Loucy (cell line): ENCODE results near the gene ACCS.
A peak's percentile ranks its signal among the peaks of the same experiment; 100 is the strongest.

Source experiments
- CTCF ChIP-seq: fragments of 200-600 bp; sonication (generic); conservative IDR thresholded peaks from 2 replicates; pipeline ENCODE4 v1.5.1; 2014; ENCODE audit warnings: mild to moderate bottlenecking, antibody characterized with exemption, low read length
- EZH2phosphoT487 ChIP-seq: fragments of 200-600 bp; IDR thresholded peaks from 2 replicates; pipeline ENCODE4 v1.6.1; 2018; ENCODE audit warnings: antibody characterized with exemption, mild to moderate bottlenecking, moderate library complexity, borderline replicate concordance

DNA sequence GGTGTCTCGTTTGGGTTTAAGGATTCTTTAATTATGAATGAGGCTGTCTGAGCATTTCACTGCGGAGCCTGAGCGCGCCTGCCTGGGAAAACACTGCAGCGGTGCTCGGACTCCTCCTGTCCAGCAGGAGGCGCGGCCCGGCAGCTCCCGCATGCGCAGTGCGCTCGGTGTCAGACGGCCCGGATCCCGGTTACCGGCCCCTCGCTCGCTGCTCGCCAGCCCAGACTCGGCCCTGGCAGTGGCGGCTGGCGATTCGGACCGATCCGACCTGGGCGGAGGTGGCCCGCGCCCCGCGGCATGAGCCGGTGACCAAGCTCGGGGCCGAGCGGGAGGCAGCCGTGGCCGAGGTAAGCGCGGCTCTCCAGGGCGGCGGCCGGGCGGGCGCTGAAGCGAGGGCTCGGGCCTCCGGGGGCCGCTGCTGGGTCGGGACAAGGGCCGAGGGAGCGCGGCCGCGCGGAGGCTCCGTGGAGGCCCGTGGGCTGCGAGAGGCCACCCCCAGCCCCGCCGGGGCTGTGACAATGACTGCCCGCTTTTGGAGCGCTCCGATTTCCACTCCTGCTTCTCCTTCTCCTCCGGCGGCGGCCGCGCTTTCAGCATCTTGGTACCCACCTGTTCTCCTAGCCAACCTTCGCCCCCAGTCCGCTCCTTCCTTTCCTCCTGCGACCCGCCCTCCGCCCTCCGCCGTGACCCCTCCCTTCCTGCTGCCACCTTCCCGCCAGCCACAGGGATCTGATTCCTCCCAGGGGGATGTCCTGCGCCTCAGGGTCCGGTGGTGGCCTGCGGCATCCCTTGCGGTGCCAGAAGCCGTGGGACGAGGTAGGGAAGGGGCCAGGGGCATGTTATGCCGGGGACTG, 29.7 kb downstream of the ACCS start, which contains the start of gene EXT2:
- peak; percentile 81 for TF ChIP-seq CTCF
- no peak for TF ChIP-seq EZH2phosphoT487
